H9 (cell line): ENCODE results near the gene CCNY. TPM values are rescaled to one million over a fixed set of nuclear protein-coding genes. Genes with fewer than 3 reads are reported as not detected.

Experiments used
- DNase-seq: peaks from one replicate; pipeline ENCODE4 v3.0.0-alpha.2; 2017
- H2AFZ ChIP-seq: one replicate; pipeline ENCODE4 v1.6.1; 2013; ENCODE audit warnings: mild to moderate bottlenecking, low read length, control low read depth, moderate library complexity
- H2AK5ac ChIP-seq: 2 replicates; pipeline ENCODE4 v1.6.1; 2013; ENCODE audit warnings: low read length, control low read depth, mixed read lengths; ENCODE audit not compliant: insufficient read length
- H2BK120ac ChIP-seq: one replicate; pipeline ENCODE4 v1.6.1; 2013; ENCODE audit warnings: low read depth, mild to moderate bottlenecking, low read length, control low read depth, inconsistent platforms; ENCODE audit not compliant: poor library complexity, severe bottlenecking
- H2BK12ac ChIP-seq: 2 replicates; pipeline ENCODE4 v1.6.1; 2013; ENCODE audit warnings: low read length, control low read depth, mixed read lengths, low read depth; ENCODE audit not compliant: insufficient read length
- H2BK15ac ChIP-seq: 2 replicates; pipeline ENCODE4 v1.6.1; 2013; ENCODE audit warnings: low read depth, low read length, control low read depth
- H2BK20ac ChIP-seq: one replicate; pipeline ENCODE4 v1.6.1; 2013; ENCODE audit warnings: low read depth, mild to moderate bottlenecking, low read length, control low read depth, inconsistent platforms; ENCODE audit not compliant: poor library complexity, severe bottlenecking
- H2BK5ac ChIP-seq: 2 replicates; pipeline ENCODE4 v1.6.1; 2013; ENCODE audit warnings: low read length, control low read depth, mixed read lengths; ENCODE audit not compliant: insufficient read length
- H3K14ac ChIP-seq: 2 replicates; pipeline ENCODE4 v1.6.1; 2013; ENCODE audit warnings: low read length, control low read depth; ENCODE audit not compliant: insufficient read depth
- H3K18ac ChIP-seq: 2 replicates; pipeline ENCODE4 v1.6.1; 2013; ENCODE audit warnings: low read depth, mild to moderate bottlenecking, mixed read lengths, low read length, control low read depth; ENCODE audit not compliant: insufficient read length
- H3K23ac ChIP-seq: 2 replicates; pipeline ENCODE4 v1.6.1; 2013; ENCODE audit warnings: low read length, control low read depth, mixed read lengths, low read depth; ENCODE audit not compliant: insufficient read length
- H3K23me2 ChIP-seq: 2 replicates; pipeline ENCODE4 v1.6.1; 2013; ENCODE audit warnings: low read depth, mild to moderate bottlenecking, mixed read lengths, low read length, control low read depth; ENCODE audit not compliant: insufficient read length, poor library complexity, severe bottlenecking
- H3K27ac ChIP-seq: 2 replicates; pipeline ENCODE4 v1.5.1; 2013; ENCODE audit warnings: low read length, control low read depth, mixed read lengths, low read depth; ENCODE audit not compliant: insufficient read length
- H3K27me3 ChIP-seq: 2 replicates; pipeline ENCODE4 v1.6.1; 2013; ENCODE audit warnings: low read length, control low read depth, inconsistent platforms; ENCODE audit not compliant: insufficient read depth
- H3K4ac ChIP-seq: 2 replicates; pipeline ENCODE4 v1.6.1; 2013; ENCODE audit warnings: low read depth, mild to moderate bottlenecking, control low read depth, inconsistent platforms, low read length, moderate library complexity
- H3K4me1 ChIP-seq: 2 replicates; pipeline ENCODE4 v1.6.1; 2013; ENCODE audit warnings: low read length, control low read depth, inconsistent platforms; ENCODE audit not compliant: insufficient read depth
- H3K4me2 ChIP-seq: 2 replicates; pipeline ENCODE4 v1.6.1; 2013; ENCODE audit warnings: low read length, control low read depth, mixed read lengths; ENCODE audit not compliant: insufficient read length, insufficient read depth
- H3K56ac ChIP-seq: 2 replicates; pipeline ENCODE4 v1.6.1; 2013; ENCODE audit warnings: low read depth, mild to moderate bottlenecking, mixed read lengths, low read length, control low read depth; ENCODE audit not compliant: insufficient read length
- H3K79me1 ChIP-seq: 2 replicates; pipeline ENCODE4 v1.6.1; 2013; ENCODE audit warnings: low read depth, mild to moderate bottlenecking, moderate library complexity, low read length, control low read depth, inconsistent platforms; ENCODE audit not compliant: insufficient read depth, poor library complexity, severe bottlenecking
- H3K79me2 ChIP-seq: 2 replicates; pipeline ENCODE4 v1.6.1; 2013; ENCODE audit warnings: low read length, control low read depth, inconsistent platforms; ENCODE audit not compliant: insufficient read depth
- H3K9ac ChIP-seq: 2 replicates; pipeline ENCODE4 v1.6.1; 2013; ENCODE audit warnings: low read length, control low read depth, mixed read lengths; ENCODE audit not compliant: insufficient read length; ENCODE audit errors: extremely low read depth
- H3K9me3 ChIP-seq: one replicate; pipeline ENCODE4 v1.6.1; 2013; ENCODE audit warnings: low read depth, low read length, inconsistent platforms; ENCODE audit not compliant: control insufficient read depth
- H3T11ph ChIP-seq: one replicate; pipeline ENCODE4 v1.6.1; 2013; ENCODE audit warnings: mild to moderate bottlenecking, low read length, control low read depth, inconsistent platforms
- H4K20me1 ChIP-seq: one replicate; pipeline ENCODE4 v1.6.1; 2013; ENCODE audit not compliant: control insufficient read depth, insufficient read length, insufficient read depth
- H4K5ac ChIP-seq: 2 replicates; pipeline ENCODE4 v1.6.1; 2013; ENCODE audit warnings: low read depth, mild to moderate bottlenecking, mixed read lengths, low read length, control low read depth; ENCODE audit not compliant: insufficient read length
- H4K8ac ChIP-seq: replicated peaks from 2 replicates; pipeline ENCODE4 v1.6.1; 2013; ENCODE audit warnings: low read length, control low read depth, mixed read lengths, low read depth; ENCODE audit not compliant: insufficient read length
- H4K91ac ChIP-seq: 2 replicates; pipeline ENCODE4 v1.6.1; 2013; ENCODE audit warnings: low read depth, mild to moderate bottlenecking, moderate library complexity, mixed read lengths, low read length, control low read depth; ENCODE audit not compliant: insufficient read length
- H3K27ac Mint-ChIP-seq, 3 experiments: 2 replicates in 2 of 3; 3 replicates in 1 of 3; pipeline ENCODE4 v1.8.0; 2020 to 2021; ENCODE audit warnings: mixed read lengths in 3 of 3, mild to moderate bottlenecking in 1 of 3, moderate library complexity in 1 of 3
- H3K27me3 Mint-ChIP-seq: 2 replicates; pipeline ENCODE4 v1.8.0; 2021; ENCODE audit warnings: low read depth, mild to moderate bottlenecking, moderate library complexity, mixed read lengths
- H3K36me3 Mint-ChIP-seq, 3 experiments: 2 replicates in 2 of 3; 3 replicates in 1 of 3; pipeline ENCODE4 v1.8.0; 2020 to 2021; ENCODE audit warnings: low read depth in 3 of 3, mixed read lengths in 3 of 3; ENCODE audit not compliant: insufficient read depth in 1 of 3
- H3K4me1 Mint-ChIP-seq, 2 experiments: 2 replicates each; pipeline ENCODE4 v1.8.0; 2020; ENCODE audit warnings: mixed read lengths in 2 of 2
- H3K4me3 Mint-ChIP-seq, 2 experiments: 2 replicates in 1 of 2; 3 replicates in 1 of 2; pipeline ENCODE4 v1.8.0; 2020 to 2021; ENCODE audit warnings: mild to moderate bottlenecking in 2 of 2, mixed read lengths in 2 of 2, moderate library complexity in 1 of 2
- H3K9me3 Mint-ChIP-seq, 2 experiments: 2 replicates in 1 of 2; 3 replicates in 1 of 2; pipeline ENCODE4 v1.8.0; 2020; ENCODE audit warnings: mild to moderate bottlenecking in 2 of 2, mixed read lengths in 2 of 2, moderate library complexity in 1 of 2
- CTCF ChIP-seq: fragments of 200-600 bp; sonication (generic); conservative IDR thresholded peaks from 3 replicates; pipeline ENCODE4 v1.8.0; 2021; ENCODE audit warnings: antibody characterized with exemption, mild to moderate bottlenecking
- WGBS: extraction: QIAGEN DNeasy Blood & Tissue Kit; methylation state at CpG from one replicate; pipeline ENCODE4 v1.1.7; 2013; ENCODE audit warnings: missing lambda C conversion rate, low lambda C conversion rate, mixed read lengths; ENCODE audit not compliant: insufficient read length; ENCODE audit errors: extremely low coverage; 5-methylcytosine and 5-hydroxymethylcytosine counted together
- total RNA-seq: library from RNA; stranded (reverse); gene quantifications from 2 replicates; pipeline ENCODE4 v1.2.1, GENCODE V29; 2021

The CCNY gene
- total RNA-seq, 1 experiment from 2014 or later: 62.1 TPM

- H2AFZ ChIP-seq: no peak overlapping the region
- H3K14ac ChIP-seq: no peak overlapping the region
- H3K9me3 ChIP-seq: no peaks in the 10 kb centered on the region
- H3K23me2 ChIP-seq: no peaks in the 10 kb centered on the region
- peak overlapping the region in 2 of 3 experiments; percentile 8 to 14; a peak in 2 of 7 replicates for H3K27ac Mint-ChIP-seq
- no peak overlapping the region for H4K8ac ChIP-seq
- no peak for TF ChIP-seq CTCF
- H4K91ac ChIP-seq: no peak overlapping the region
- WGBS: no CpG with 5 or more reads among the region's 4 CpGs
- H3K18ac ChIP-seq: no peak overlapping the region
- H3K36me3 Mint-ChIP-seq: peaks cover 28 to 37% (median 32%) of the 10 kb centered on the region in 3 experiments
- no peak overlapping the region for H2BK15ac ChIP-seq
- H3K9me3 Mint-ChIP-seq: peaks cover 27 to 31% of the 10 kb centered on the region in 2 experiments
- H3K27ac ChIP-seq: no peak overlapping the region
- H3K79me2 ChIP-seq: peaks cover 6% of the 10 kb centered on the region; the same call in 1 of the 2 replicates
- no peaks in the 10 kb centered on the region for H4K20me1 ChIP-seq
- H2BK5ac ChIP-seq: no peak overlapping the region
- no peak overlapping the region for H4K5ac ChIP-seq
- H2BK12ac ChIP-seq: no peak overlapping the region
- no peak overlapping the region for H3T11ph ChIP-seq
- H3K4me1 Mint-ChIP-seq: peaks cover 29 to 32% of the 10 kb centered on the region in 2 experiments
- no peak overlapping the region for H2BK20ac ChIP-seq
- peaks cover 7% of the 10 kb centered on the region; the same call in 1 of the 2 replicates for H3K4me1 ChIP-seq
- H3K56ac ChIP-seq: no peak overlapping the region
- H3K23ac ChIP-seq: no peak overlapping the region
- H3K4me3 Mint-ChIP-seq: no peak overlapping the region
- peaks cover 7% of the 10 kb centered on the region for H3K79me1 ChIP-seq
- no peaks in the 10 kb centered on the region for H3K27me3 ChIP-seq
- no peak for DNase-seq
- H3K27me3 Mint-ChIP-seq: no peaks in the 10 kb centered on the region
- no peak overlapping the region for H3K9ac ChIP-seq
- H3K4me2 ChIP-seq: no peak overlapping the region
- H2BK120ac ChIP-seq: no peak overlapping the region
- no peak overlapping the region for H2AK5ac ChIP-seq
- no peak overlapping the region for H3K4ac ChIP-seq
Observed at GRCh38 chr10:35445150-35445884, 109.0 kb downstream of the CCNY start.
